GM21528 (cell line): ENCODE results near the gene IER3IP1.
"Not testable (repeated sequence)": the region's sequence is repeated elsewhere in the genome, so short reads cannot be mapped to it uniquely, and the experiment has no call there.

Source experiments
- ATAC-seq: cut with Tn5 transposase; IDR thresholded peaks from one replicate; pipeline ENCODE4 v1.9.1; 2021; ENCODE audit warnings: mild to moderate bottlenecking, moderate library complexity; ENCODE audit not compliant: unreplicated experiment, low FRiP score

Gene IER3IP1

GRCh38 chr18:47175898-47176575 lies at the start of gene IER3IP1:
TSS of gene IER3IP1 (minus strand) at chr18:47176364. CDS start at chr18:47176277, 87 bp downstream.
- peak; percentile 85 for ATAC-seq

GRCh38 chr18:47215554-47216138 lies 39.5 kb upstream of the IER3IP1 start:
- ATAC-seq = no peak

- ATAC-seq = no peak
Observed at GRCh38 chr18:47209171-47209570, 33.0 kb upstream of the IER3IP1 start.

- ATAC-seq = no peak
Observed at GRCh38 chr18:47206945-47207637, 30.9 kb upstream of the IER3IP1 start.

- no peak for ATAC-seq
Observed at GRCh38 chr18:47204908-47205522, 28.9 kb upstream of the IER3IP1 start.

- ATAC-seq = no peak
Observed at GRCh38 chr18:47203626-47204464, 27.7 kb upstream of the IER3IP1 start.

GRCh38 chr18:47195961-47196360 lies 19.8 kb upstream of the IER3IP1 start:
- ATAC-seq = not testable (repeated sequence)

- ATAC-seq = no peak
Observed at GRCh38 chr18:47191961-47192360, 15.8 kb upstream of the IER3IP1 start.

GRCh38 chr18:47187721-47188120 lies 11.6 kb upstream of the IER3IP1 start:
- no peak for ATAC-seq

GRCh38 chr18:47184419-47185050 lies 8.4 kb upstream of the IER3IP1 start:
- no peak for ATAC-seq

GRCh38 chr18:47182156-47182555 lies 6.0 kb upstream of the IER3IP1 start:
- ATAC-seq = not testable (repeated sequence)

GRCh38 chr18:47180765-47181164 lies 4.6 kb upstream of the IER3IP1 start:
- ATAC-seq = no peak

GRCh38 chr18:47179520-47179919 lies 3.4 kb upstream of the IER3IP1 start:
- ATAC-seq = no peak

GRCh38 chr18:47175283-47175897 lies 774 bp downstream of the IER3IP1 start:
- ATAC-seq = peak; percentile 16

GRCh38 chr18:47174545-47175116 lies 1.5 kb downstream of the IER3IP1 start:
- ATAC-seq = no peak

- no peak for ATAC-seq
Observed at GRCh38 chr18:47172476-47172875, 3.7 kb downstream of the IER3IP1 start.

- ATAC-seq = no peak
Observed at GRCh38 chr18:47168913-47169312, 7.3 kb downstream of the IER3IP1 start.

GRCh38 chr18:47168509-47168908 lies 7.7 kb downstream of the IER3IP1 start:
- ATAC-seq = no peak

GRCh38 chr18:47166294-47166693 lies 9.9 kb downstream of the IER3IP1 start:
- no peak for ATAC-seq
